Fibroblast of skin of back (primary cell): Measurements from ENCODE around the gene ATP9A.
"Not testable (repeated sequence)": the region's sequence is repeated elsewhere in the genome, so short reads cannot be mapped to it uniquely, and the experiment has no call there.

Experiments used
- DNase-seq: peaks from one replicate; pipeline ENCODE4 v3.0.0-alpha.2; 2013

Gene ATP9A

GRCh38 chr20:51750770-51751388 is 17.3 kb downstream of the ATP9A start:
- no peak for DNase-seq

GRCh38 chr20:51750037-51750769 is 18.0 kb downstream of the ATP9A start:
- peak; percentile 87 for DNase-seq

- DNase-seq: peak; percentile 62
Measured at GRCh38 chr20:51749674-51750036, 18.5 kb downstream of the ATP9A start.

- DNase-seq: no peak
Measured at GRCh38 chr20:51747182-51747911, 20.8 kb downstream of the ATP9A start.

GRCh38 chr20:51745804-51746203 is 22.4 kb downstream of the ATP9A start:
- no peak for DNase-seq

- no peak for DNase-seq
Measured at GRCh38 chr20:51740838-51741237, 27.4 kb downstream of the ATP9A start.

- DNase-seq: not testable (repeated sequence)
Measured at GRCh38 chr20:51740308-51740707, 27.9 kb downstream of the ATP9A start.

- DNase-seq: no peak
Measured at GRCh38 chr20:51739722-51740249, 28.4 kb downstream of the ATP9A start.

GRCh38 chr20:51738877-51739447 is 29.2 kb downstream of the ATP9A start:
- no peak for DNase-seq

GRCh38 chr20:51738261-51738660 is 29.9 kb downstream of the ATP9A start:
- DNase-seq: not testable (repeated sequence)

- DNase-seq: no peak
Measured at GRCh38 chr20:51736947-51737346, 31.2 kb downstream of the ATP9A start.

- DNase-seq: no peak
Measured at GRCh38 chr20:51735728-51736600, 32.2 kb downstream of the ATP9A start.

GRCh38 chr20:51734876-51735720 is 33.1 kb downstream of the ATP9A start:
- no peak for DNase-seq

- DNase-seq: no peak
Measured at GRCh38 chr20:51733070-51733469, 35.1 kb downstream of the ATP9A start.

GRCh38 chr20:51732096-51732791 is 35.9 kb downstream of the ATP9A start:
- DNase-seq: peak; percentile 37

- DNase-seq: peak; percentile 19
Measured at GRCh38 chr20:51731731-51732095, 36.5 kb downstream of the ATP9A start.

GRCh38 chr20:51729771-51730170 is 38.4 kb downstream of the ATP9A start:
- no peak for DNase-seq

GRCh38 chr20:51728737-51729136 is 39.5 kb downstream of the ATP9A start:
- no peak for DNase-seq

- no peak for DNase-seq
Measured at GRCh38 chr20:51727872-51728271, 40.3 kb downstream of the ATP9A start.

- no peak for DNase-seq
Measured at GRCh38 chr20:51725584-51726176, 42.5 kb downstream of the ATP9A start.
